ENCODE results near the gene GARIN5B.

The GARIN5B gene

DNA sequence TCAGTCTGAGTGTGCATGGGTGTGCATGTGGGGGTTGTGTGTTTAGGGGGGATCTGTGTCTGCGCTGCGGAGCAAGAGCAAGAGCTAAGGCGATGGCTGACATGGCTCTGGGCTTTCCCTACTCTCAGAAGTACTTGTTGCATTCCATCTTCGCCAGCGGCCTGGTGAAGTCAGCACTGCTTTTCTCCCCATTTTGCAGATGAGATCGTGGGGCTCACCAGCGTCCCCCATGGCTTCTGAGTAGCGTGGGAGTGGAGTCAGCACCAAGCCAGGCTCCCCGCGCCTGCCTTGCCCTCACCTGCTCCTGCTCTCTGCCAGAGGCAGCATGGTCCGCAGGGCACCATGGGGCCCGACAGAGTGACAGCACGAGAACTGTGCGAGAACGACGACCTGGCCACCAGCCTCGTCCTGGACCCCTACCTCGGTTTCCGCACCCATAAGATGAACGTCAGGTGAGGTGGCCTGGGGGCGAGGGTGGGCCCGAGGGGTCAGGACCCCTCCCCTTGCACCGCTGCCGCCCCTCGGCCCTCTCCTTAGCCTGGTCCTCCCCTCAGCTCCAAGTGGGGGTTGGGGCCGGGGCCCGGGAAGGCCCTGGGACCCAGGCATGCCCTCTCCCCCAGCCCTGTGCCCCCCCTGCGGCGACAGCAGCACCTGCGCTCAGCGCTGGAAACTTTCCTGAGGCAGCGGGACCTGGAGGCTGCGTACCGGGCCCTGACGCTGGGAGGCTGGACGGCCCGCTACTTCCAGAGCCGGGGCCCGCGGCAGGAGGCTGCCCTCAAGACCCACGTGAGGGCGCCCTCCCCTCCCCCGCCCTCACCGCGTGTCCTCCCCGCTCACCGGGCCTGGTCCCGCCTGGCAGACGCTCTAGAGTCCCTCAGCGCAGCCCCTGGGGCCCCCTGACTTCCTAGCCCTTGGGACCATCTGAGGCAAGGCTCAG, 21.2 kb downstream of the GARIN5B start:
- H3K4me1 ChIP-seq, result peaks cover 7% of the 10 kb centered on the region
- H3K4me3 ChIP-seq (ENCODE audit: low read depth, low read length), result no peak overlapping the region

GRCh38 chr19:55341171-55341588, 21.9 kb downstream of the GARIN5B start:
- H3K36me3 ChIP-seq (ENCODE audit: control insufficient read depth, insufficient read depth, low read length), result no peaks in the 10 kb centered on the region
- H3K9me3 ChIP-seq (ENCODE audit: control insufficient read depth, low read length), result no peaks in the 10 kb centered on the region
- H3K27ac ChIP-seq, result no peak overlapping the region
- peak overlapping the region; percentile 96 for H3K4me3 ChIP-seq (ENCODE audit: low read depth, low read length)
- no peak overlapping the region for H2AFZ ChIP-seq
- peaks cover 7% of the 10 kb centered on the region for H3K4me1 ChIP-seq
- H3K4me2 ChIP-seq (ENCODE audit: low read length), result peak overlapping the region; percentile 95
- no peak overlapping the region for H3K9ac ChIP-seq
- no peak for TF ChIP-seq CTCF (IDR thresholded peaks at IDR 0.05)
- no peaks in the 10 kb centered on the region for H3K27me3 ChIP-seq (ENCODE audit: control insufficient read depth, insufficient read depth, low read length)
- H3K79me2 ChIP-seq, result peaks cover 4% of the 10 kb centered on the region

More for the DNA sequence above, 21.2 kb downstream of the GARIN5B start:
- Histone ChIP-seq H3K27me3 (ENCODE audit: control insufficient read depth, insufficient read depth, low read length) (no peaks in the 10 kb centered on the region), H2AFZ (no peak overlapping the region), H3K36me3 (ENCODE audit: control insufficient read depth, insufficient read depth, low read length) (no peaks in the 10 kb centered on the region), H3K4me2 (ENCODE audit: low read length) (no peak overlapping the region), H3K79me2 (peaks cover 4% of the 10 kb centered on the region), H3K9ac (no peak overlapping the region), H3K27ac (no peak overlapping the region), H3K9me3 (ENCODE audit: control insufficient read depth, low read length) (no peaks in the 10 kb centered on the region)
- no peak for TF ChIP-seq CTCF (IDR thresholded peaks at IDR 0.05)

DNA sequence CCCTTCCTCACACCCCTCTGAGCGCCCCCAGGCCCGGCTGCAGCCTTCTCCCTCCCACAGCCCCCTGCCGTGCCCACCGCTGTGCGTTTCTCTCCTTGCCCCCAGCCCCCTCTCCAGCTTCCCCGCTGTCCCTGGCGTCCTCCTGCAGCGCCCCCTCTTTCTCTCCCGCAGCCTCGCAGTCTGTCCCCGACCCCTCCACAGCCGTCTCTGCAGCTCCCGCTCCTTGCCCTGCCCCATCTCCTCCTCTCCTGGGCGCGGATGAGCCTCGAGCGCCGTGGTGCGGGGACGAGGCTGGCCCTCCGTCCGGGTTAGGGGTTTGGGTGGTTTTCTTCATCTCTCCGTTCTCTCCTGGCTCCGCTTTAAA, 22.3 kb downstream of the GARIN5B start:
- Histone ChIP-seq H2AFZ (no peak overlapping the region), H3K4me1 (peaks cover 7% of the 10 kb centered on the region), H3K4me3 (ENCODE audit: low read depth, low read length) (peak overlapping the region; percentile 96), H3K27me3 (ENCODE audit: control insufficient read depth, insufficient read depth, low read length) (no peaks in the 10 kb centered on the region), H3K4me2 (ENCODE audit: low read length) (peak overlapping the region; percentile 95), H3K27ac (no peak overlapping the region), H3K9ac (peak overlapping the region; percentile 13), H3K79me2 (peaks cover 4% of the 10 kb centered on the region), H3K36me3 (ENCODE audit: control insufficient read depth, insufficient read depth, low read length) (no peaks in the 10 kb centered on the region), H3K9me3 (ENCODE audit: control insufficient read depth, low read length) (no peaks in the 10 kb centered on the region)
- TF ChIP-seq CTCF (IDR thresholded peaks at IDR 0.05), result peak; percentile 11

- Histone ChIP-seq H3K4me2 (ENCODE audit: low read length) (peak overlapping the region; percentile 95), H3K9ac (peak overlapping the region; percentile 13), H3K4me1 (peaks cover 7% of the 10 kb centered on the region), H3K9me3 (ENCODE audit: control insufficient read depth, low read length) (no peaks in the 10 kb centered on the region), H3K27me3 (ENCODE audit: control insufficient read depth, insufficient read depth, low read length) (no peaks in the 10 kb centered on the region), H3K79me2 (peaks cover 4% of the 10 kb centered on the region), H3K4me3 (ENCODE audit: low read depth, low read length) (peak overlapping the region; percentile 96), H3K27ac (peak overlapping the region; percentile 71), H3K36me3 (ENCODE audit: control insufficient read depth, insufficient read depth, low read length) (no peaks in the 10 kb centered on the region), H2AFZ (peak overlapping the region; percentile 50)
- no peak for TF ChIP-seq CTCF (IDR thresholded peaks at IDR 0.05)
These were observed 22.9 kb downstream of the GARIN5B start for GRCh38 chr19:55339889-55340783.
